GM19240 (cell line): ENCODE measurements around the gene FRMPD2.

Source experiments
- DNase-seq: peaks from one replicate; pipeline ENCODE4 v3.0.0; 2011; ENCODE audit warnings: low spot score; ENCODE audit not compliant: insufficient read length

The FRMPD2 gene

DNA sequence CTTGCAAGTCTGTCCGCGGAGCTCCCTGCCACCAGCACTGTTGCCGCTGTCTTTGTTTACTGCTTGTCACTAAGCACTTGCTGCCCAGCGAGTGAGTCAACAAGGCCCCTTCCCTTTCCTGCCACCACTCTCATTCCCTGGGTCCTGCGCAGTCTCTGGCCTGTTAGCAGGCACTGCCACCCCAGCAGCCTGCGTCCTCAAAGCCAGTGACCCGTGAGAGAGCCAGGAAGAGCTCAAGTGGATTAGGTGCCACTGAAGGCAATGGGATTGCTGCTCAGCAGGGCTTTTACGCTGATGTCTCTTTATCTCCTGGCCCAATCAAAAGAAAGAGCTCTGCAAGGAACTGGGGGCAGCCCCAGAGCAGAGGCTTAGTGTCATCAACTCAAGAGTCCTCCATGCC lies at the start of gene FRMPD2:
Gene FRMPD2 (minus strand): TSS at position 61 of the 400 bp plus-strand sequence. CDS start 129 bp downstream, outside the sequence.
- no peak for DNase-seq

DNA sequence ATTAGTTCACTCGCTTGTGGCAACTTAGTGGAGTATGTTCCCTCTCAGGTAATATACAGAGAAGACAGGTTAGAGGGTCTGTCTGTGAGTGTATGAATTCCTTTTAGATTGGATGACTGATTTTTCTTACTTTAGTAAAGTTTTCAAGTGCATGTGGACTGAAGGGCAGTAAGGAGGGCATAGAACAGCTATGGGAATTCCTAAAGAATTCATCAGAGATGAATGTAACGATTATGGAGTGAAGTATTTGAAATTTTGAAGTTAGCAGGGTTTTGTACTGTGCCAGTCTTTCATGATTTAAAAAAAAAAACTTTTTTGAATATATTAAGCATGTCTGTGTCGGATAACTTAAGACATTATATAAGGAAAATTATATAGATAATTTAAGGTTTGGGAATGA lies 47.5 kb upstream of the FRMPD2 start:
- DNase-seq: no peak

GRCh38 chr10:48317321-48317990 lies 43.0 kb upstream of the FRMPD2 start:
- no peak for DNase-seq

- DNase-seq: no peak
Measured at GRCh38 chr10:48316236-48316635, 41.7 kb upstream of the FRMPD2 start.

- DNase-seq: no peak
Measured at GRCh38 chr10:48314107-48314506, 39.6 kb upstream of the FRMPD2 start.

DNA sequence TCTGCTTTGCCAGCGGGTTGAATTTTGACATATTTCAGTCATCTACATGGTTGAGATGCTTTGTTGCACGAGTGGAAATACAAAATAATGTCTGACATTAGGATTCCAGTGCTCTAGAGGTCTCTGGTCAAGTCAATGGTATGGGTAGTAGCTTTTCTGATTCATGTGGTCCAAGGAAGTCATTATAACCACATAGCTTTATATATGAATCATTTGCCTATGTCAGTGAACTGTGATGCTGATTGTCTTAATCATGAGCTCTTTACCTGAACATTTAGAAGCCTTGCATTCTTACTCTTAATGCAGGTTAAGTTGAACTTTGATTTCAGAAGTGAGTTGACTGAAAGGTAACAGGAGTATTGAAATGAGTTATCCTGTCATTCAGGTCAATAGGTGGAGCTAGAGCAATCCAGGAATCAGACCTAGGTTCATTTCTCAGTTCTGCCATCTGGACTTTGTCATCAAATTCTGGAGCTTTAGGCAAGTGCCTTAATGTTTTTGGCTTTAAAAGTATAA lies 35.3 kb upstream of the FRMPD2 start:
- DNase-seq: no peak

- no peak for DNase-seq
Measured at GRCh38 chr10:48307711-48308018, 33.2 kb upstream of the FRMPD2 start.

DNA sequence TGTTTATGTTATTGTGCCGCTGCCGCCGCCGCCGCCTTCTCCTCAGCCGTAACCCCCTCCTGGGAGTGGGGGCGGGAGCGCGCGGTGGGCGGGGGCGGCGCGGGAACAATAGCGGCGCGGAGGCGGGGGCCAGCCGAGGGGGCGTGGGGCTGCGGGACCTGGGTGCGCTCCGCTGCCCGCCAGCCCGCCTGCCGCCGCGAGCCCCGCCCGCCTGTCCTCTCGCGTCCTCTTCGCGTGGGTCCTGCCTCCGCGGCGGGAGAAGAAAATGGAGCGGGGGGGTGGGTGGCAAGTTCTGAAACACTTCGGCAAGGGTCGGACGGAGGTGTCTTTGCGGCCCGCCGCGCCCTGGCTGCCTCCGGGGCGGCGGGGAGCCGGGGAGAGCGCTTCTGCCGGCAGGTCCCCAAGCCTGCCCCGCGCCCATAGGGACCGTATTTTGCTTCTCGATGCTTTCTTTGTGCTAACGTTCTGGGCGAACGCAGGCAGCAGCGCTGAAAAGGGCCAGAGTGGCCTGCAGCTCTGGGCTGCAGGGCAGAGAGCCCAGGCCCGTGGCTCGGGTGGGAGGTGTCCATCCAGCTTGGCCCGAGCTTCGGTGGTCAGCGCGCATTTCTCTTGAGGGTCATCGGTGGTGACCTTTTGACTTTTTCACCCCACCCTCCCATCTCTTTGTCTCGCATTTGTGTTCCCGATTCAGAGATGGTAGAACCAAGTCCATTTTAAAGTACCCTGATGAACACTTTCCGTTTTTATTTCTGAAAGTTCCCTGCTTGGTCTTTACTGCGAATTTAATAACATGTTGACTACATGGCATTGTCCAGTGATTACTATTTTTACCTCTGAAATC lies 32.6 kb upstream of the FRMPD2 start:
- DNase-seq: no peak

DNA sequence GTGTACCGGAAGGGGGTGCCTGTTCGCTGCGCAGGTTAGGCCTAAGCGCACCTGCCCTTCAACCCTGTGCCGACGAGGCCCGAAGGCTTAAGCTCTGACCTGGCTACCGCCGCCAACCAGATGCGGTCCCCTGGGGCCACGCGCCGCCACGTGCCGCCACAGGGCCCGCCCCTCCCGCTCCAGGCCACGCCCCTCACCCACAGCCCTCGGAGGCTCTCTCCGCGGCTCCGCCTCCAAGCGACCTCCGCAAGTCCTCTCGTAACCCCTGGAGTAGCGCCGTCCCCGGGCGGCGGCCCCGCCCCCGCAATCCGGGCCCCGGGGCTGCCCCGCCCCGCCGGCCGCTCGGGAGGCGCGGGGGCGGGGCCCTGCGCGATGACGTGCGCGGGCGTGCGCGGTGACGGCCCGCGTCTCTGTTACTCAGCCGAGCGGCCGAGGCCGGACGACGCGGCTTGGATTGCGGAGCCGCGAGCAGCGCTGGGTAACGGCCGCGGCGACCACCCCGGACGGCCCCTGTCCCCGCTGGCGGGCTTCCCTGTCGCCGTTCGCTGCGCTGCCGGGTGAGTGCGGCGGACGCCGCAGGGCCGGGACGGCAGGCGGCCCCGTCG lies 31.9 kb upstream of the FRMPD2 start, which contains the start of gene MAPK8:
Gene MAPK8 (plus strand): TSS at position 413 of the 605 bp plus-strand sequence. CDS start 94,984 bp downstream, outside the sequence.
- peak; percentile 98 for DNase-seq

DNA sequence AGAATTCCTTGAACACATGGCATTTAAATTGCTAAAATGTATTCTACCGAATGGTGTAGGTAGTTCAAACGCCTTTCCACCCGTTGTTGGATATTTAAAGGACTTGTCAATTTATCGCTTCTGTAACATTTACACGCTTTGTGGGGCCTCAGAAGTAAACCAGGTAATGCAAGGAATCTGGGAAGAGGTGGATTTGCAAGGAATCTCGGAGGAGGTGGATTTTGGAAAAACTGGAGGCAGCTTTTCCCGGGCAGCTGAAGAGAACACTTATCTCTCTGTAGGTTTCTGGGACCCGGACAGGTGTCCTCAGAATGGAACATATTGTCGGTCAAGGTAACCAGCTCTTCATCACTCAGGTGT lies 31.4 kb upstream of the FRMPD2 start:
- no peak for DNase-seq

DNA sequence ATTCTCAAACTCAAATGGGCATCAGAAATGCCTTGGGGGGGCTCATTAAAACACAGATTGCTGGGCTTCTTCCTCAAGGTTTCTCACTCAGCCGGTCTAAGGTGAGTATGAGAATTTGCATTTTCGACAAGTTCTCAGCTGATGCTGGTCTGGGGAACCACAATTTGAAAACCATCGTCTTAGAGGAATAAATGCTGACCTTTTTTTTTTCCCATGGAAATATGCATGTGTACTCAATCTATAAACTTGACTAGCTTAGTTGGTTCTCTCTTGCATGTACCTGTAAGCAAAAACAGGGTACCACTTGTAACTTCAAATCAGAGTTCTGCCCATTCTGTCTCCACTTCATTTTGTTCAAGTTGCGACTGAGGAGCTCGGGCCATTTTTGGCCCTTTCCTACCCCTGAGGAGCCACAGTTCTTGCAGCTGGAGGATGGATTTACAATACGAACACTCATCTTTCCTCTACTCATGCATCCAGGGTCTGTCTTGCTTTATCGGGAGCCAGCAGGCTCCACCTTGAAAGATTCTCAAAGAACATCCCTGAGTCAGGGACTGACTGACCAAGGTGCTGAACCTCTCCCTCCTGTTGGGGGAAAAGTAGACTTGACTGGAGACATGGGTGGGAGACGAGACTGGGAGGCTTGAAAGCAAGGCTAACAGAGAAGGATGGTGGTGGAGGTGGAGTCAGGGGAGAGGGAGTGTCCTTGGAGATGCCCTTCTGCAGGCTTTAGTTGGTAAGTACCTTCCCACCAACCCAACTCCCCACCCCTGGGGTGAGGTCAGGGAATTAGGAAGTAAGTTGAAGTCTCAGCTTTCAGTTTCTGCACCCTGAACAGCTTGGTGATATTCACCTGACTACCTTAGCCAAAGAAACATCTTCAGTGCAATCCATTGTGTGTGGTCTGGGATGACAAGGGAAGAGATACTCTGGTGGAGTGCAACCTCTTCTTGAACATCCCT lies 28.3 kb upstream of the FRMPD2 start:
- DNase-seq: no peak

DNA sequence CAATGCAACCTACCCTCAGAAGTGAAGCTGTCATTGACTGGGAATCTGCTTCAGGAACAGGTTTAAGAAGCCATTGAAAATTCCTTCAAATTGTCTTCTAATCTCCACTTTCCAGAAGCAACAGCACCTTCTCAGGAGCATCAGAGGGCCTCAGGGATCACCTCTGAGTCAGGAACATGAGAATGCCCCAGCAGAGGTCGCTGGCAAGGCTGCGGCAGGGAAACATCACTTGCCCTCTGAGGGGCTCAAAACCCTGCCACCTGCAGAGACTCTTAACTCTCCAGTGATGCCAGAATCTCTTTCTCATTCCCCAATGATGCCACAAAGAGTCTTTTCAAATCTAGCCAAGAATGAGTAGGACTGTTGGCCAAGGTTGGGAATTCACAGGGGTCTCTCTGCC lies 26.1 kb upstream of the FRMPD2 start:
- DNase-seq: no peak

- no peak for DNase-seq
Measured at GRCh38 chr10:48299692-48300091, 25.2 kb upstream of the FRMPD2 start.

GRCh38 chr10:48299066-48299465 lies 24.6 kb upstream of the FRMPD2 start:
- DNase-seq: no peak

- no peak for DNase-seq
Measured at GRCh38 chr10:48296576-48297098, 22.1 kb upstream of the FRMPD2 start.

DNA sequence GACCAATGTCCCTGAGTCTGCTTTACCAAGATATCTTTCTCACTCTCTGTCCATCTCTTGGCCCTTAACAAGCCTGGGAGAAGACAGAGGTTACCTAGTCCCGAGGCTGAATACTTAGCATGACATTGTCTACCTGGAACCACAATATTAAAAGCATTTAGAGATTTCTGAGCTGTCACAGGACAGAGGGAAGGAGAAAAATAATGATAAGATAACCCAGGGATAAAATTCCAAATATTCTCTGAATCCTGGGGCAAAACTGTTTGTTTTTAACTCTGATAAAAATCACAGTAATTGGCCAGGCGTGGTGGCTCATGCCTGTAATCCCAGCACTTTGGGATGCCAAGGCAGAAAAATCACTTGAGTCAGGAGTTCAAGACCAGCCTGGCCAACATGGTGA lies 19.9 kb upstream of the FRMPD2 start:
- no peak for DNase-seq

DNA sequence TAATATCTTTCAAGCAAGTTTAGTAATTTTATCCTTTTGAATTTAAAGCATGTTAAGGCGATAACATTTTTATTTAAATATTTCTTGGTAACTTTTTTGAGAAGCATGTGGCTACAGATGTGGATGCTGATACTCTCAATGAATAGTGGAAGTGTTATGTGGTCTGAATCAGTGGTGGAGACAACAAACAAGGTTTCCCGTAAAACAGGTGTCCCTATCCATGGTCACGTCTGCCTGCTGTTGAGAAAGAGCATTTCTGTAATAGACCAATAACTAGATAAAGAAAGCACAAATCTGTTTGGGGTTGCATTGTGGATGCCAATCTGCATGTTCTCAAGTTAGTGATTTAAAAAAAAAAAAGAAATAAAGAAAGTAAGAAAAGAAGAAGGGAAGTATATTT lies 18.1 kb upstream of the FRMPD2 start:
- no peak for DNase-seq

- no peak for DNase-seq
Measured at GRCh38 chr10:48291190-48291589, 16.7 kb upstream of the FRMPD2 start.

DNA sequence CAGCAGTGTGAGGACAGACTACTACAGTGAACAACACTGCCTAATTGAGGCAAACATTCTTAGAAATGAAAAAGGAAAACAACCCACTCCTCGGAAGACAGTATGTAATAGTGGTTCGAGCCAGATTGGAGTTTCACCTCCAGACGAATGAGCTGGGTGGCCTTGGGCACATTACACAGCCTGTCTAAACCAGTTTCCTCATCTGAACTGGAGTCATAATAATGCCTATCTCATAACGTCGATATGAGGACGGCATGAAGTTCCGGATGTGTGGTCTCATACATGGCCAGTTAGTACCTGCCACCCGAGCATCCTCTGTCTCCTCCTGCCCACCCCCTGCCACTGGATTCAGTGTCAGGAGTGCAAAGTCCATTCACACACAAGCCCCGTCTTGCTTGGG lies 15.8 kb upstream of the FRMPD2 start:
- no peak for DNase-seq

DNA sequence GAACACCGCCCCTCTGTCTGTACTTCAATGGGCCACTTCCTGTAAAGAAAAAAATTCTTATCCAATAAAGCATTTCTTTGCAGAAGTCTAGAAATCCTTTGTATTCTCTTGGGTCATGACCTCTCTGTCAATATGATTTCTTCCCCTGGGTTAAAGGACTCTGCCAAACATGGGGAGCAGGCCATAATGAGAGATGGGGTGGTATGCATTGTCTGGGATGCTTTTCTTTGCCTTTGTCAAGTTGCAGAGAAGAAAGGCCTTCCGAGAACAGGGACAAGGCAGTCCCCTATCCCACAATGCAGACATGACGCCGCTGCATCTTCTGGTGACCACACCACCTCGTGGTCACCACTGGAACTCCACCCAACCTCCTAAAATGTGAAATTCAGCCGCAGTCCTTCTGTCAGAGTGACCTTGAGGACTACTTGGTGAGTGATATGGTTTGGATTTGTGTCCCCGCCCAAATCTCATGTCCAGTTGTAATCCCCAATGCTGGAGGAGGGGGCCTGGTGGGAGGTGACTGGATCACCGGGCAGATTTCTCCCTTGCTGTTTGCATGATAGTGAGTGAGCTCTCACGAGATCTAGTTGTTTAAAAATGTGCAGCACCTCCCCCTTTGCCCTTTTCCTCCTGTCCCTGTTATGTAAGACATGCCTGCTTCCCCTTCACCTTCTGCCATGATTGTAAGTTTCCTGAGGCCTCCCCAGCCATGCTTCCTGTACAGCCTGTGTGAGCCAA lies 15.2 kb upstream of the FRMPD2 start:
- no peak for DNase-seq
